HEK293 (cell line): ENCODE data around the gene TEX14.
A peak's percentile ranks its signal among the peaks of the same experiment; 100 is the strongest.

Experiments
- CTCF ChIA-PET: fragments of 350-600 bp; formaldehyde crosslinking; extraction: SDS; loops from one replicate; lab custom pipeline; 2021; ENCODE audit warnings: antibody characterized with exemption; lab: Yijun Ruan, JAX
- POLR2A ChIA-PET: fragments of 300-600 bp; formaldehyde crosslinking; extraction: SDS; loops from one replicate; lab custom pipeline; 2020; ENCODE audit warnings: antibody characterized with exemption, inconsistent platforms; lab: Yijun Ruan, JAX
- H3K27ac ChIP-seq: fragments of 200-500 bp; sonication (Bioruptor generic); 2 replicates; pipeline ENCODE4 v1.5.1; 2014; ENCODE audit warnings: low read depth, low read length, control low read depth, inconsistent platforms; ENCODE audit errors: extremely low read depth
- H3K36me3 ChIP-seq, 2 experiments: fragments of 200-500 bp in 1 of 2; sonication (Bioruptor generic) in 1 of 2; 1 replicate in 1 of 2; 2 replicates in 1 of 2; pipeline ENCODE4 v1.5.1; 2014 to 2017; ENCODE audit warnings: inconsistent platforms in 2 of 2, low read length in 2 of 2; ENCODE audit not compliant: control insufficient read depth in 2 of 2, insufficient read depth in 1 of 2
- H3K4me1 ChIP-seq: fragments of 200-500 bp; sonication (Bioruptor generic); 2 replicates; pipeline ENCODE4 v1.5.1; 2014; ENCODE audit warnings: mild to moderate bottlenecking, low read length, inconsistent platforms; ENCODE audit not compliant: control insufficient read depth, insufficient read depth
- H3K4me3 ChIP-seq: 2 replicates; pipeline ENCODE4 v1.5.1; 2011; ENCODE audit warnings: low read depth, mild to moderate bottlenecking, control low read depth, low read length, moderate library complexity
- H3K9me3 ChIP-seq: fragments of 200-500 bp; sonication (Bioruptor generic); 2 replicates; pipeline ENCODE4 v1.5.1; 2014; ENCODE audit warnings: low read depth, low read length, inconsistent platforms; ENCODE audit not compliant: control insufficient read depth, insufficient read depth
- GLIS1 ChIP-seq: fragments of 450-650 bp; formaldehyde crosslinking; IDR thresholded peaks from 2 replicates; pipeline ENCODE4 v1.5.1; 2016; ENCODE audit warnings: missing biosample characterization, missing genetic modification characterization
- KLF8 ChIP-seq: fragments of 450-650 bp; formaldehyde crosslinking; IDR thresholded peaks from 2 replicates; pipeline ENCODE4 v1.5.1; 2016; ENCODE audit warnings: missing biosample characterization, missing genetic modification characterization
- REPIN1 ChIP-seq: fragments of 450-650 bp; formaldehyde crosslinking; IDR thresholded peaks from 2 replicates; pipeline ENCODE4 v1.5.1; 2017; ENCODE audit warnings: missing biosample characterization, missing genetic modification characterization, low read depth
- SCRT1 ChIP-seq: fragments of 450-650 bp; formaldehyde crosslinking; IDR thresholded peaks from 2 replicates; pipeline ENCODE4 v1.5.1; 2016; ENCODE audit warnings: missing biosample characterization, missing genetic modification characterization, borderline replicate concordance
- YY2 ChIP-seq: fragments of 450-650 bp; formaldehyde crosslinking; IDR thresholded peaks from 2 replicates; pipeline ENCODE4 v1.5.1; 2016; ENCODE audit warnings: missing biosample characterization, missing genetic modification characterization
- ZFP37 ChIP-seq: fragments of 450-650 bp; formaldehyde crosslinking; IDR thresholded peaks from 2 replicates; pipeline ENCODE4 v1.5.1; 2016; ENCODE audit warnings: missing biosample characterization, missing genetic modification characterization
- ZNF121 ChIP-seq: fragments of 450-650 bp; formaldehyde crosslinking; IDR thresholded peaks from 2 replicates; pipeline ENCODE4 v1.5.1; 2016; ENCODE audit warnings: missing biosample characterization, missing genetic modification characterization
- ZNF138 ChIP-seq: fragments of 450-650 bp; formaldehyde crosslinking; IDR thresholded peaks from 2 replicates; pipeline ENCODE4 v1.5.1; 2016; ENCODE audit warnings: missing biosample characterization, missing genetic modification characterization, borderline replicate concordance
- ZNF146 ChIP-seq: fragments of 450-650 bp; formaldehyde crosslinking; IDR thresholded peaks from 2 replicates; pipeline ENCODE4 v1.5.1; 2016; ENCODE audit warnings: missing biosample characterization, missing genetic modification characterization
- ZNF175 ChIP-seq: fragments of 450-650 bp; formaldehyde crosslinking; IDR thresholded peaks from 2 replicates; pipeline ENCODE4 v1.5.1; 2016; ENCODE audit warnings: missing biosample characterization, missing genetic modification characterization
- ZNF19 ChIP-seq: fragments of 450-650 bp; formaldehyde crosslinking; IDR thresholded peaks from 2 replicates; pipeline ENCODE4; 2016; ENCODE audit warnings: missing biosample characterization, missing genetic modification characterization, low read depth
- ZNF2 ChIP-seq: fragments of 450-650 bp; formaldehyde crosslinking; IDR thresholded peaks from 2 replicates; pipeline ENCODE4 v1.5.1; 2016; ENCODE audit warnings: missing biosample characterization, missing genetic modification characterization
- ZNF239 ChIP-seq: fragments of 450-650 bp; formaldehyde crosslinking; IDR thresholded peaks from 2 replicates; pipeline ENCODE4 v1.5.1; 2016; ENCODE audit warnings: missing biosample characterization, missing genetic modification characterization
- ZNF366 ChIP-seq: fragments of 450-650 bp; formaldehyde crosslinking; conservative IDR thresholded peaks from 2 replicates; pipeline ENCODE4 v1.5.1; 2016; ENCODE audit warnings: missing biosample characterization, missing genetic modification characterization
- ZNF473 ChIP-seq: fragments of 450-650 bp; formaldehyde crosslinking; IDR thresholded peaks from 2 replicates; pipeline ENCODE4 v1.5.1; 2017; ENCODE audit warnings: missing biosample characterization, missing genetic modification characterization
- ZNF501 ChIP-seq: fragments of 450-650 bp; formaldehyde crosslinking; IDR thresholded peaks from 2 replicates; pipeline ENCODE4 v1.5.1; 2016; ENCODE audit warnings: missing biosample characterization, missing genetic modification characterization
- ZNF530 ChIP-seq: fragments of 450-650 bp; formaldehyde crosslinking; IDR thresholded peaks from 2 replicates; pipeline ENCODE4 v1.5.1; 2016; ENCODE audit warnings: low read depth, missing biosample characterization, missing genetic modification characterization
- ZNF548 ChIP-seq: fragments of 450-650 bp; formaldehyde crosslinking; IDR thresholded peaks from 2 replicates; pipeline ENCODE4 v1.5.1; 2016; ENCODE audit warnings: missing biosample characterization, missing genetic modification characterization
- ZNF600 ChIP-seq: fragments of 450-650 bp; formaldehyde crosslinking; IDR thresholded peaks from 2 replicates; pipeline ENCODE4 v1.5.1; 2016; ENCODE audit warnings: missing biosample characterization, missing genetic modification characterization
- ZNF660 ChIP-seq: fragments of 450-650 bp; IDR thresholded peaks from 2 replicates; pipeline ENCODE4 v1.5.1; 2018; ENCODE audit warnings: missing biosample characterization, mild to moderate bottlenecking, missing genetic modification characterization
- ZNF785 ChIP-seq: fragments of 450-650 bp; formaldehyde crosslinking; IDR thresholded peaks from 2 replicates; pipeline ENCODE4 v1.5.1; 2016; ENCODE audit warnings: missing biosample characterization, missing genetic modification characterization
- TF ChIP-seq, protein P1 (sequence below): fragments of 450-650 bp; formaldehyde crosslinking; IDR thresholded peaks from 2 replicates; pipeline ENCODE4 v1.5.1; 2016; ENCODE audit warnings: missing biosample characterization, missing genetic modification characterization
- TF ChIP-seq, protein P2 (sequence below): fragments of 450-650 bp; formaldehyde crosslinking; IDR thresholded peaks from 2 replicates; pipeline ENCODE4 v1.5.1; 2017; ENCODE audit warnings: missing biosample characterization, mild to moderate bottlenecking, missing genetic modification characterization, moderate library complexity
- TF ChIP-seq, protein P3 (sequence below): fragments of 450-650 bp; formaldehyde crosslinking; IDR thresholded peaks from 2 replicates; pipeline ENCODE4 v1.5.1; 2016; ENCODE audit warnings: missing biosample characterization, missing genetic modification characterization
- TF ChIP-seq, protein P4 (sequence below): fragments of 450-650 bp; formaldehyde crosslinking; IDR thresholded peaks from 2 replicates; pipeline ENCODE4 v1.5.1; 2016; ENCODE audit warnings: missing biosample characterization, missing genetic modification characterization
- TF ChIP-seq, protein P5 (sequence below): fragments of 450-650 bp; formaldehyde crosslinking; IDR thresholded peaks from 2 replicates; pipeline ENCODE4 v1.5.1; 2016; ENCODE audit warnings: missing biosample characterization, missing genetic modification characterization

The TEX14 gene

GRCh38 chr17:58648236-58648635 is 43.6 kb downstream of the TEX14 start:
- no peaks in the 10 kb centered on the region for H3K4me1 ChIP-seq
- H3K27ac ChIP-seq, result no peak overlapping the region
- POLR2A ChIA-PET, result interaction anchor here (0.6 to 3.7 kb wide), 6 partner anchors 10 to 445 kb away, joined by 3 to 29 read pairs (median 4); no protein-coding TSS in a partner anchor
- no peak overlapping the region for H3K4me3 ChIP-seq
- no peaks in the 10 kb centered on the region for H3K9me3 ChIP-seq
- H3K36me3 ChIP-seq, result no peaks in the 10 kb centered on the region
- CTCF ChIA-PET, result interaction anchor here (1.0 kb wide), 1 partner anchor 19 kb away, joined by 3 read pairs; no protein-coding TSS in a partner anchor
- TF ChIP-seq, protein P1, sequence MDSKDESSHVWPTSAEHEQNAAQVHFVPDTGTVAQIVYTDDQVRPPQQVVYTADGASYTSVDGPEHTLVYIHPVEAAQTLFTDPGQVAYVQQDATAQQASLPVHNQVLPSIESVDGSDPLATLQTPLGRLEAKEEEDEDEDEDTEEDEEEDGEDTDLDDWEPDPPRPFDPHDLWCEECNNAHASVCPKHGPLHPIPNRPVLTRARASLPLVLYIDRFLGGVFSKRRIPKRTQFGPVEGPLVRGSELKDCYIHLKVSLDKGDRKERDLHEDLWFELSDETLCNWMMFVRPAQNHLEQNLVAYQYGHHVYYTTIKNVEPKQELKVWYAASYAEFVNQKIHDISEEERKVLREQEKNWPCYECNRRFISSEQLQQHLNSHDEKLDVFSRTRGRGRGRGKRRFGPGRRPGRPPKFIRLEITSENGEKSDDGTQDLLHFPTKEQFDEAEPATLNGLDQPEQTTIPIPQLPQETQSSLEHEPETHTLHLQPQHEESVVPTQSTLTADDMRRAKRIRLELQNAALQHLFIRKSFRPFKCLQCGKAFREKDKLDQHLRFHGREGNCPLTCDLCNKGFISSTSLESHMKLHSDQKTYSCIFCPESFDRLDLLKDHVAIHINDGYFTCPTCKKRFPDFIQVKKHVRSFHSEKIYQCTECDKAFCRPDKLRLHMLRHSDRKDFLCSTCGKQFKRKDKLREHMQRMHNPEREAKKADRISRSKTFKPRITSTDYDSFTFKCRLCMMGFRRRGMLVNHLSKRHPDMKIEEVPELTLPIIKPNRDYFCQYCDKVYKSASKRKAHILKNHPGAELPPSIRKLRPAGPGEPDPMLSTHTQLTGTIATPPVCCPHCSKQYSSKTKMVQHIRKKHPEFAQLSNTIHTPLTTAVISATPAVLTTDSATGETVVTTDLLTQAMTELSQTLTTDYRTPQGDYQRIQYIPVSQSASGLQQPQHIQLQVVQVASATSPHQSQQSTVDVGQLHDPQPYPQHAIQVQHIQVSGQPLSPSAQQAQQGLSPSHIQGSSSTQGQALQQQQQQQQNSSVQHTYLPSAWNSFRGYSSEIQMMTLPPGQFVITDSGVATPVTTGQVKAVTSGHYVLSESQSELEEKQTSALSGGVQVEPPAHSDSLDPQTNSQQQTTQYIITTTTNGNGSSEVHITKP (tag by site-specific recombination), result 0 out of 2 replicates have a peak, but pooled peaks have one; percentile 27
- TF ChIP-seq YY2 (tag by site-specific recombination) (no peak), ZNF660 (tag by site-specific recombination) (no peak), KLF8 (tag by site-specific recombination) (no peak), ZNF138 (tag by site-specific recombination) (no peak), ZNF366 (no peak), ZNF473 (tag by site-specific recombination) (no peak)
- TF ChIP-seq, protein P2, sequence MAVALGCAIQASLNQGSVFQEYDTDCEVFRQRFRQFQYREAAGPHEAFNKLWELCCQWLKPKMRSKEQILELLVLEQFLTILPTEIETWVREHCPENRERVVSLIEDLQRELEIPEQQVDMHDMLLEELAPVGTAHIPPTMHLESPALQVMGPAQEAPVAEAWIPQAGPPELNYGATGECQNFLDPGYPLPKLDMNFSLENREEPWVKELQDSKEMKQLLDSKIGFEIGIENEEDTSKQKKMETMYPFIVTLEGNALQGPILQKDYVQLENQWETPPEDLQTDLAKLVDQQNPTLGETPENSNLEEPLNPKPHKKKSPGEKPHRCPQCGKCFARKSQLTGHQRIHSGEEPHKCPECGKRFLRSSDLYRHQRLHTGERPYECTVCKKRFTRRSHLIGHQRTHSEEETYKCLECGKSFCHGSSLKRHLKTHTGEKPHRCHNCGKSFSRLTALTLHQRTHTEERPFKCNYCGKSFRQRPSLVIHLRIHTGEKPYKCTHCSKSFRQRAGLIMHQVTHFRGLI, result peak; percentile 82

- ChIA-PET CTCF (interaction anchor here (0.6 to 0.9 kb wide), 3 partner anchors 11 to 35 kb away, joined by 3 read pairs; no protein-coding TSS in a partner anchor), POLR2A (interaction anchor here (0.6 to 5.7 kb wide), 4 partner anchors 11 to 107 kb away, joined by 3 to 55 read pairs (median 4); no protein-coding TSS in a partner anchor)
- no peaks in the 10 kb centered on the region for H3K4me1 ChIP-seq
- no peaks in the 10 kb centered on the region for H3K9me3 ChIP-seq
- no peak overlapping the region for H3K4me3 ChIP-seq
- TF ChIP-seq ZNF19 (no peak), REPIN1 (tag by site-specific recombination) (no peak), YY2 (tag by site-specific recombination) (no peak), ZNF530 (no peak), ZNF175 (tag by site-specific recombination) (no peak), ZFP37 (tag by site-specific recombination) (no peak), ZNF501 (tag by site-specific recombination) (no peak), ZNF2 (tag by site-specific recombination) (no peak), ZNF146 (no peak), GLIS1 (no peak), ZNF121 (tag by site-specific recombination) (no peak), ZNF548 (tag by site-specific recombination) (no peak), ZNF785 (no peak), ZNF239 (no peak), ZNF600 (tag by site-specific recombination) (no peak), SCRT1 (tag by site-specific recombination) (no peak), KLF8 (tag by site-specific recombination) (no peak)
- TF ChIP-seq, protein P3, sequence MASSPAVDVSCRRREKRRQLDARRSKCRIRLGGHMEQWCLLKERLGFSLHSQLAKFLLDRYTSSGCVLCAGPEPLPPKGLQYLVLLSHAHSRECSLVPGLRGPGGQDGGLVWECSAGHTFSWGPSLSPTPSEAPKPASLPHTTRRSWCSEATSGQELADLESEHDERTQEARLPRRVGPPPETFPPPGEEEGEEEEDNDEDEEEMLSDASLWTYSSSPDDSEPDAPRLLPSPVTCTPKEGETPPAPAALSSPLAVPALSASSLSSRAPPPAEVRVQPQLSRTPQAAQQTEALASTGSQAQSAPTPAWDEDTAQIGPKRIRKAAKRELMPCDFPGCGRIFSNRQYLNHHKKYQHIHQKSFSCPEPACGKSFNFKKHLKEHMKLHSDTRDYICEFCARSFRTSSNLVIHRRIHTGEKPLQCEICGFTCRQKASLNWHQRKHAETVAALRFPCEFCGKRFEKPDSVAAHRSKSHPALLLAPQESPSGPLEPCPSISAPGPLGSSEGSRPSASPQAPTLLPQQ, result no peak
- TF ChIP-seq, protein P4, sequence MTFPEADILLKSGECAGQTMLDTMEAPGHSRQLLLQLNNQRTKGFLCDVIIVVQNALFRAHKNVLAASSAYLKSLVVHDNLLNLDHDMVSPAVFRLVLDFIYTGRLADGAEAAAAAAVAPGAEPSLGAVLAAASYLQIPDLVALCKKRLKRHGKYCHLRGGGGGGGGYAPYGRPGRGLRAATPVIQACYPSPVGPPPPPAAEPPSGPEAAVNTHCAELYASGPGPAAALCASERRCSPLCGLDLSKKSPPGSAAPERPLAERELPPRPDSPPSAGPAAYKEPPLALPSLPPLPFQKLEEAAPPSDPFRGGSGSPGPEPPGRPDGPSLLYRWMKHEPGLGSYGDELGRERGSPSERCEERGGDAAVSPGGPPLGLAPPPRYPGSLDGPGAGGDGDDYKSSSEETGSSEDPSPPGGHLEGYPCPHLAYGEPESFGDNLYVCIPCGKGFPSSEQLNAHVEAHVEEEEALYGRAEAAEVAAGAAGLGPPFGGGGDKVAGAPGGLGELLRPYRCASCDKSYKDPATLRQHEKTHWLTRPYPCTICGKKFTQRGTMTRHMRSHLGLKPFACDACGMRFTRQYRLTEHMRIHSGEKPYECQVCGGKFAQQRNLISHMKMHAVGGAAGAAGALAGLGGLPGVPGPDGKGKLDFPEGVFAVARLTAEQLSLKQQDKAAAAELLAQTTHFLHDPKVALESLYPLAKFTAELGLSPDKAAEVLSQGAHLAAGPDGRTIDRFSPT (tag by site-specific recombination), result no peak
- TF ChIP-seq, protein P5, sequence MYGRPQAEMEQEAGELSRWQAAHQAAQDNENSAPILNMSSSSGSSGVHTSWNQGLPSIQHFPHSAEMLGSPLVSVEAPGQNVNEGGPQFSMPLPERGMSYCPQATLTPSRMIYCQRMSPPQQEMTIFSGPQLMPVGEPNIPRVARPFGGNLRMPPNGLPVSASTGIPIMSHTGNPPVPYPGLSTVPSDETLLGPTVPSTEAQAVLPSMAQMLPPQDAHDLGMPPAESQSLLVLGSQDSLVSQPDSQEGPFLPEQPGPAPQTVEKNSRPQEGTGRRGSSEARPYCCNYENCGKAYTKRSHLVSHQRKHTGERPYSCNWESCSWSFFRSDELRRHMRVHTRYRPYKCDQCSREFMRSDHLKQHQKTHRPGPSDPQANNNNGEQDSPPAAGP, result no peak
- H3K36me3 ChIP-seq, result no peaks in the 10 kb centered on the region
- no peak overlapping the region for H3K27ac ChIP-seq
Measured at GRCh38 chr17:58643147-58643546, 48.7 kb downstream of the TEX14 start.
